Mucosa of descending colon (tissue), 3 donors: ENCODE measurements around the gene JAZF1. TPM values are rescaled to one million over a fixed set of nuclear protein-coding genes. Genes with fewer than 3 reads are reported as not detected.

Experiments
- ATAC-seq: fragments of 200-7000 bp; cut with Tn5 transposase; one replicate; pipeline ENCODE4 v1.9.1; 2020; ENCODE audit warnings: mild to moderate bottlenecking, moderate library complexity
- DNase-seq, 3 donors: peaks; one replicate each; pipeline ENCODE4 v3.0.0-alpha.2; 2020
- H3K36me3 ChIP-seq: fragments of 200-600 bp; one replicate; pipeline ENCODE4 v1.8.0; 2021; ENCODE audit warnings: low read depth, mild to moderate bottlenecking
- H3K4me1 ChIP-seq: fragments of 200-600 bp; one replicate; pipeline ENCODE4 v1.8.0; 2021; ENCODE audit warnings: low read depth, mild to moderate bottlenecking
- H3K4me3 ChIP-seq: fragments of 200-600 bp; one replicate; pipeline ENCODE4 v1.8.0; 2021; ENCODE audit warnings: mild to moderate bottlenecking
- H3K9me3 ChIP-seq: fragments of 200-600 bp; one replicate; pipeline ENCODE4 v1.8.0; 2021; ENCODE audit warnings: mild to moderate bottlenecking
- CTCF ChIP-seq: fragments of 200-600 bp; IDR thresholded peaks from one replicate; pipeline ENCODE4 v1.8.0; 2022; ENCODE audit warnings: antibody characterized with exemption, mild to moderate bottlenecking
- intact Hi-C, 2 donors: fragments of 100-400 bp; cut with DNase I in 1 of 2; cut with micrococcal nuclease in 1 of 2; formaldehyde crosslinking; loops; one replicate each; pipeline versions ENCODE4 v1.11.0 to v1.11.1; 2022; cut with DNase I, micrococcal nuclease
- total RNA-seq, 3 donors: library from RNA; stranded (reverse); fragmentation: NEBNext Ultra II Directional in 2 of 3; extraction: Animal tissue kit (Norgen Biotek cat#: 25700) in 2 of 3; gene quantifications; one replicate each; pipeline versions ENCODE4 v1.2.1 to v1.2.4, GENCODE V29; 2021 to 2023
- donor health status: DM: no; HTN: no; CAD: no; lungs with moderate emphysema.
- donor health status: DM: no; HTN: no; CAD: no.
- donor health status: DM: no; HTN: yes; CAD: no.

The JAZF1 gene
- total RNA-seq, 3 donors from 2014 or later = 4.9 to 68.4 (median 6.4) TPM

GRCh38 chr7:27966219-27966780, 214.3 kb downstream of the JAZF1 start:
- intact Hi-C loops = no loop called here
- ATAC-seq (no peak), DNase-seq (no peak)
- no peaks in the 10 kb centered on the region for H3K9me3 ChIP-seq
- no peak overlapping the region for H3K4me3 ChIP-seq
- H3K4me1 ChIP-seq = peaks cover 4% of the 10 kb centered on the region
- TF ChIP-seq CTCF = no peak
- H3K36me3 ChIP-seq = no peaks in the 10 kb centered on the region

GRCh38 chr7:27965650-27966049, 214.9 kb downstream of the JAZF1 start:
- intact Hi-C loops = no loop called here
- Histone ChIP-seq H3K36me3 (no peaks in the 10 kb centered on the region), H3K9me3 (no peaks in the 10 kb centered on the region), H3K4me1 (peaks cover 5% of the 10 kb centered on the region), H3K4me3 (no peak overlapping the region)
- ATAC-seq (no peak), DNase-seq (no peak)
- no peak for TF ChIP-seq CTCF

GRCh38 chr7:27964820-27965219, 215.8 kb downstream of the JAZF1 start:
- intact Hi-C loops = no loop called here
- DNase-seq (no peak), ATAC-seq (no peak)
- Histone ChIP-seq H3K9me3 (no peaks in the 10 kb centered on the region), H3K4me1 (peaks cover 5% of the 10 kb centered on the region), H3K36me3 (no peaks in the 10 kb centered on the region), H3K4me3 (no peak overlapping the region)
- no peak for TF ChIP-seq CTCF

- no peaks in the 10 kb centered on the region for H3K36me3 ChIP-seq
- no peak for TF ChIP-seq CTCF
- no peak overlapping the region for H3K4me3 ChIP-seq
- peaks cover 5% of the 10 kb centered on the region for H3K4me1 ChIP-seq
- DNase-seq (no peak), ATAC-seq (no peak)
- no peaks in the 10 kb centered on the region for H3K9me3 ChIP-seq
- intact Hi-C loops = no loop called here
Observed at GRCh38 chr7:27963056-27963455, 217.5 kb downstream of the JAZF1 start.

DNA sequence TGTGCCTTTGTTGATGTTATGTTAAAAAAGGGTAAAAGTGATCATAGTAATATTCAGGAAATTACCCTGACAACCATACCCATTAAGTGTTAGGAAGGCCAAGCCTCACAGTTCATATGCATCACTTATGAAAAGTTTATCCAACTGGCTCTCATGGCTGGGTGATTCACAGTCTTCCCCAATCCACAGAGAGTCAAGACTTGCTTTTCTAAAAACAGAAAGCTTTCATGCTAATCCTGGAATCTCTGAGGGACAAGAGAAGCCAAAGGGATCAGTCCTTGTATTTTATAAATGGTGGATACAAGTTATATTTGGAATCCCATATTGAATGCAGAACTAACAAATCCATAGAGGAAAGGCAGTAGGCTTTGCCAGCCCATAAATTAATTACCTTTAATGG, 218.3 kb downstream of the JAZF1 start:
- H3K4me1 ChIP-seq = peaks cover 5% of the 10 kb centered on the region
- ATAC-seq (no peak), DNase-seq (no peak)
- no peak overlapping the region for H3K4me3 ChIP-seq
- H3K9me3 ChIP-seq = no peaks in the 10 kb centered on the region
- no peaks in the 10 kb centered on the region for H3K36me3 ChIP-seq
- TF ChIP-seq CTCF = no peak
- intact Hi-C loops = no loop called here

DNA sequence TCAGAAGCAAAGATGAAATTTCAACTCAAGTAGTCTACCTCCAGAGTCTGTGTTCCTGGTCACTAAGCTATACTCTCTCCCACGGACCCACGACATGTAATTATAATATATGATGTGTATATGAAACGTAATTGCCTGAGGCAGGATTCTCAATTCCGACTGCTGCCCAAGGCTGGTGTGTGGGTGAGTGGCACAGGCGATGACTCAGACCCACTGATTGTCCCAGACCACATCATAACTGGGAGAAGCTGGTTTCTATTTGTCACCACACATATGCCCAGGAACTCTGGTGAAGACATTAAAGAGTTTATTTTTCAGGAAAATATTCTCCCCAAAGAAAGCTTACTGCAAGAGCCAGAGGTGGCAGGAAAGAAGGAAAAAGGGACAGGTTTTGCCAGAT, 219.3 kb downstream of the JAZF1 start:
- no peaks in the 10 kb centered on the region for H3K9me3 ChIP-seq
- ATAC-seq = peak; percentile 85
- H3K4me3 ChIP-seq = no peak overlapping the region
- peaks cover 5% of the 10 kb centered on the region for H3K4me1 ChIP-seq
- no peaks in the 10 kb centered on the region for H3K36me3 ChIP-seq
- DNase-seq = no peak
- intact Hi-C loops = no loop called here
- TF ChIP-seq CTCF = no peak
